ENCODE results near the gene SIAH2.

SIAH2 gene

DNA sequence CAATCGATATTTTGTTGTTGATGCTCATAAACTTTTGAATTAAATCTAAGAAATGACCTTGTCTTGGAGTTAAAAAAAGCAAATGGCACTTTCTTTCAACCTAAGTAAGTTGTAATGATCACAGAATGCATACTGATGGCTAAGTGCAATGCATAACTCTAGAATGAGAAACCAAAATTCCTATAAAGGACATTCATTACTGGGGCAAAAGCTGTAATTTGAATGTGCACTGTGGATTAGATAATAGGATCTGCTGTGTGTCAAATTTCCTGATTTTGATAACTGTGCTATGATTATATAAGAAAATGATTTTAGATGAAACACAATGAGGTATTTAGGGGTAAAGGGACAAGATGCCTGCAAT is 14.3 kb downstream of the SIAH2 start:
- DNase-seq (ENCODE audit: low spot score): no peak

GRCh38 chr3:150747886-150748683 is 14.9 kb downstream of the SIAH2 start:
- DNase-seq (ENCODE audit: low spot score): no peak

DNA sequence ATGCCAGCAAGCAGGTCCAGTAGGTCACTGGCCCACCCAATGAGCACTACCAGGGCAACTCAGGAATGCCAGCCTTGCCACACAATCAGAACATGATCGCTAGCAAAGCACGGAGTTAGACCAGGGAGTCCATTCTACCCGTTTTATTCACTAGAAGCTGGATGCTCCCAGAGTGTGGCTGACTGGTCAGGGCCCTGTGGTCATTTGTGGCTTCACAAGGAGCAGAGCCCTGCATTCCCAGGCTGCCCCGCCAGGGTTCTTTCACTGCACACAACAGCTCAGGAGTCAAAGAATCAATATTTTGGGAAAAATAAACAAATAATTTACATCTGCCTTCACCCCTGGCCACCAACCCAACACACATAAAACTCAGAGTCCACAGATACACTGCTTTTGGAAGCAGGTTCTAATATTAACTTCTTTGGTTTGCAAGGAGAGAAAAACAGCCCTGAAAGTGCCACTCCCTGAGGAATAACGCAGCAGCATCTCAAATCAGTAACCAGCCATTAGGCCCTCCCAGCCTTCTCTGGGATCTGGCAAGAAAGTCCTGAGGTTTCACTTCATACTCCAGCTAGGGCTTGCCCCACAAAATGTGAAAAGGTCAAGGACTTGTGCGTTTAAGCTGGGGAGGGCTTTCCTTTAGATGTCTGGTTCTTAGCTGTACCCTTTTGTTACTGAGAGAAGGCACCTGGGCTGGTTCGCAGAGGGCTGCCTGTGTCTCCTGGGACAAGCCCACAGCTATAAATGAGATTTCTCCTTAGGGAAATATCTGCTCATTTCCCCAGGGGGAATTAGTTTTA is 16.0 kb downstream of the SIAH2 start:
- DNase-seq (ENCODE audit: low spot score): no peak

GRCh38 chr3:150745832-150746231 is 17.1 kb downstream of the SIAH2 start:
- no peak for DNase-seq (ENCODE audit: low spot score)

DNA sequence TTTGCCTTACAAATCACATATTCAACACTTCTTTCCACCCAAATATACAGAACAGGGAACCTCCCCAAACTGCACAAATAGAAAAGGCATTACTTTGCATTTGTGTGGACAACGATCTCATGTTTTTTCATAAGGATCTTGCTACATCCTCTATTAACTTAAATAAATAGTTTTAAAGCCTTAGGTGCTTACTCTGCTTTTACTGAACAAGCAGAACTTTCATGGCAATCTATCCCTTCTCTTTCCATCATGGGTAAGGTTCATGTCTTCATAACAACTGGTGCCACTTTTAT is 18.1 kb downstream of the SIAH2 start:
- DNase-seq (ENCODE audit: low spot score): no peak

- no peak for DNase-seq (ENCODE audit: low spot score)
Observed at GRCh38 chr3:150744041-150744918, 18.7 kb downstream of the SIAH2 start.

- DNase-seq (ENCODE audit: low spot score): no peak
Observed at GRCh38 chr3:150743508-150743907, 19.5 kb downstream of the SIAH2 start.

- DNase-seq (ENCODE audit: low spot score): no peak
Observed at GRCh38 chr3:150742679-150743078, 20.3 kb downstream of the SIAH2 start.

GRCh38 chr3:150742141-150742523 is 20.8 kb downstream of the SIAH2 start:
- DNase-seq (ENCODE audit: low spot score): no peak

DNA sequence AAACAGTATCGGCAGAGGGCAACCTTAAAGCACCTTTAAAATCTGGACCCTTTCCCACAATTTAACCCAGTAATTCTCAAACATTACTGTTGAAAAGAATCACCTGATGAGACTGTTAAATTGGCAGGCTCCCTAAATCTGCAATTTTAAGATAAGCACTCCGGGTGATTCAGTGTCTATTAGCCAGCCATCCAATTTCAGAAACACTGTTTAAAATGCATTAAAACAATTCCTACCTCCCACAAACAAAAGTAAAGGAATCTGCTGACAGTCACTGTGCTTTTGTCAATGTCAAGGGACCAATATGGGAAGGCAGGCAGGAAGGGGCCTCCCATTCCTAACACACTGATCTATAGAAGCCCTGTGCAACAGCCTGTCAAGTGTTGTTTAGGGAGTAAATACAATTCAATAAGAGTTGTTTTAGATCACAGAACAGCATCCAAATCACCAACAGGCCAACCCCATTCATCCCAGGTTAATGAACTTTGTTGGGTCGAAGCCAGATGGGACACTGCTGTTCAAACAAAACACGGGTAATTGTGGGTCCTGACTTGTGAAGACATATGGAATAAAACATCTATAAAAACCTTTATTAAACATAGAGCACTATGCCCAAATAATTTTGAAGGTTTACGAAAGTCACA is 21.4 kb downstream of the SIAH2 start:
- DNase-seq (ENCODE audit: low spot score): no peak

DNA sequence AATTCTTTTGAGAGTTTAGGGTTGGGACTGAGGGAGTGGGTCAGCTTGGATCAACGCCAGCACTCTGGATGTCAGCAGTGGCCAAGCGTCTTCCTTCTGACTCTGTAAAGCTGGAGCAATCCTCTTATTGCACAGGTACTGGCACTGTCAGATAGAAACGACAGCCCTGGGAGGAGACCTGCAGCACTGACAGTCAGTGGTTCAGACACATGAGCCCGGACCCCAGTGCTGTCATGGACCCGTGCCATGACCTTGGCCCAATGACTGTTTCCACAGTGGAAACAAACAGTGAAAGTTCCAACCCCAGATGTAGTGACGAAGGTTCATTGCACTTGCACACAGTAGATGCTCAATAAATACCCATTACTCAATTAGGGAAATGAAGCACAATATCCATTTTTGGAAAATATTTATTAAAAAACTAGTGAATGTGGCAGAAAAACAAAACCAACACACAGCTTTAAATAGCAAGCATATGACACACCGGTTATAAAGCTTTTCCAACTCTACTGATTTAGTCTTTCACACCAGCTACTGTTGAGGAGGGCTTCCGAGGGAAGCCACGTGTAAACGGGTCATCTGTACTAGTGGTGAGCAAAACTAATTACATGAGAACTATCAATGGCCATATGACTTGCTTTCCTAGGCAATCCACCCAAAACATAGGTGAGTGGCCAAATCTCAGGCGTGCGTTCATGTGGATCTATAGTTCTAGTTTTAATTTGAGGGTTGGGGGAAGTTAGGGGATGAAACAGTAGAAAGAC is 22.1 kb downstream of the SIAH2 start:
- no peak for DNase-seq (ENCODE audit: low spot score)

- no peak for DNase-seq (ENCODE audit: low spot score)
Observed at GRCh38 chr3:150739877-150740645, 22.9 kb downstream of the SIAH2 start.

DNA sequence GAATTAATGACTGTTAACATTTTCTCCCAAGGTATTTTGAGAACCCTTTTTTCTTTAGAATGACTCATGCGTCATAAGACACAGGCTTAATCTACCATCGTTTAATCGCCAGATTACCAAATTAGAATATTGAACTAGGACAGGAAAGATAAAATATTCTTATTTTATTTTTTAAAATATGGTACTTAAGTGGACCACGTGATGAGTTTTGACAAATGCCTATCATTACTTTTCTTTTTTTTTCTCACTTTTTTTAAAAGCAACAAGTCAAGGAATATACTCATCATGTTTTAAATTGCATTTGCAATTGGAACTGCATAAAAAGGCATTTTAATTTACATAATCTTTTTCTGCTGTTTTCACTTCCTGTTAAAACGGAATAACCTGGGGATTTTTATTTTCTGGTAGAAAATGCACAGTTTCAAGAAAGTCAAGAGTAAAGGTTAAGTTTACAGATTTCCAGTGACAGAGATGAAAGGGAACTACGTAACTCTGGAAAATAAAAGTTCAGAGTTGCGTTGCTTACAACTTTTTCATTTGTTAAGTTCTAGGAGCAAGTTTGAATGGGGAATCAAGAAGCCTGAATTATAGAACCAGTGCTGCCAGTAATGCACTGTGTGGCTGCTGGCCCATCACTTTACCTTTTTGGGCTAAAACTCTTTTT is 23.6 kb downstream of the SIAH2 start:
- no peak for DNase-seq (ENCODE audit: low spot score)

DNA sequence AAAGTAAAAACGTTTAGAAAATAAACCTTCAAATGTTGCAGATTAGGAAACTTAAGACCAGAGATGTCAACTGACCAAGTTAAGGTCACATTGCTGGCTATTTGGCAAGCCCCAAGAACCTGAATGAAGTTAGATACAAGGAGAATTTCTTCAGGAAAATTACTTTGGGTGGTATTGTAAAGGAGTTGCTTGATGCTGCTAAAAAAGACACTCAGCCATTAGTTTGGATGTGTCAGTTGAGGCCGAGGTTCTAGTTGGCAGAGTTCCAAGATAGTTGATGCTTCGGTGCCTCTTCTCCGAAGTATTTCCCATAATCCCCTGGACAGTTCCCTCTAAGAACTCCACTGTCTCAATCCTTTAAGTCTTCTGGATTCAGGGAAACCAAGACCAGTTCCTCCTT is 24.3 kb downstream of the SIAH2 start:
- DNase-seq (ENCODE audit: low spot score): no peak

GRCh38 chr3:150737874-150738679 is 24.9 kb downstream of the SIAH2 start:
- no peak for DNase-seq (ENCODE audit: low spot score)

- no peak for DNase-seq (ENCODE audit: low spot score)
Observed at GRCh38 chr3:150736903-150737832, 25.8 kb downstream of the SIAH2 start.

DNA sequence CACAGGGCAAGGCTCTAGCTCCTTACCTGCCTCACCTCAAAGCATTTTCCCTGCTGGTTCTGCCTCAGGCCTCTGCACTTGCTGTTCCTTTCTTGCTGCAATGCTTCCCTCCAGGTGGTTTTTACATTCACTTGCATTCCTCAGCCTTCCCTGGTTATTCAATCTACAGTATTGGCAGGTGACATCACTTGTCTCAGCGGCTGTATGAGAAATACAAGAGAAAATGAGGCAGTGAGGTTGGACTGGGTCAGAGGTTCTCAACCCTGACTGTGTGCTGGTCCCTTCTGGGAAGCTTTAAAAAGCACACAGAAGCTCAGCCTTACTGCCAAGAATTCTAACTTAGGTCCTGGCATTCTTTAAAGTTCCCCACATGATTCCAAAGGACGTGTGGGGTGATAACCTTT is 26.7 kb downstream of the SIAH2 start:
- DNase-seq (ENCODE audit: low spot score): no peak

DNA sequence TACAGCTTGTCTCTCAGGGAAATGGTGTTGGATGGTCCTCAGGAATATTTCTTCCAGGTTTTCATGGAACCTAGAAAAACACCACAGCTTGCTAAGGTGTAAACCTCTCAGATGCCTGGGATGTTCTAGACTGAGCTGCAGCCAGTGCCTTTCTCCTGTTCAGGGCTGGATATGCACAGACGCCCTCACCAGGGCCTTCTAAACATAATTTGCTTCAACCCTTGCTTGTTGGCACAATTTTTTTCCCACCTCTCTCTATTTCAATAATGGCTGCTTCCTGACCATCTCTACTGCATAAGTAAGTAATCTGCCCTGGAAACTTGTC is 28.2 kb downstream of the SIAH2 start:
- no peak for DNase-seq (ENCODE audit: low spot score)
